Activated B cell treated with CpG ODN at 0.5 μM for 24 hours (primary cell): ENCODE measurements around the gene SH3RF1. TPM values are rescaled to one million over a fixed set of nuclear protein-coding genes. Genes with fewer than 3 reads are reported as not detected.

ENCODE experiments used
- ATAC-seq: fragments of 200-7000 bp; cut with Tn5 transposase; one replicate; pipeline ENCODE4 v1.10.0; 2021; ENCODE audit warnings: low read depth, mild to moderate bottlenecking, moderate library complexity
- CTCF ChIA-PET: fragments of 350-600 bp; sonication (Branson Sonifier 250); formaldehyde crosslinking; loops from one replicate; lab custom pipeline; 2021; ENCODE audit warnings: antibody characterized with exemption; lab: Charles Lee
- POLR2A ChIA-PET: fragments of 350-600 bp; sonication (Branson Sonifier 250); formaldehyde crosslinking; loops from one replicate; lab custom pipeline; 2021; ENCODE audit warnings: antibody characterized with exemption; lab: Charles Lee
- DNase-seq: peaks from one replicate; pipeline ENCODE4 v3.0.0; 2022
- H3K27ac Mint-ChIP-seq: one replicate; pipeline ENCODE4 v1.8.0; 2020; ENCODE audit warnings: mixed read lengths
- H3K27me3 Mint-ChIP-seq: one replicate; pipeline ENCODE4 v1.8.0; 2021; ENCODE audit warnings: mixed read lengths
- H3K36me3 Mint-ChIP-seq: one replicate; pipeline ENCODE4 v1.8.0; 2021; ENCODE audit warnings: low read depth, mixed read lengths
- H3K4me1 Mint-ChIP-seq: one replicate; pipeline ENCODE4 v1.8.0; 2021; ENCODE audit warnings: mixed read lengths
- H3K4me3 Mint-ChIP-seq: one replicate; pipeline ENCODE4 v1.8.0; 2020; ENCODE audit warnings: mild to moderate bottlenecking, mixed read lengths
- H3K9me3 Mint-ChIP-seq: one replicate; pipeline ENCODE4 v1.8.0; 2020; ENCODE audit warnings: mixed read lengths
- intact Hi-C: fragments of 100-400 bp; cut with micrococcal nuclease; formaldehyde crosslinking; loops from one replicate; pipeline ENCODE4 v1.15.1; 2024
- total RNA-seq: library from RNA; stranded (reverse); gene quantifications from 2 replicates; pipeline ENCODE4 v1.2.3, GENCODE V29; 2022
- TF ChIP-seq, protein P1 (sequence below): fragments of 200-600 bp; IDR thresholded peaks from one replicate; pipeline ENCODE4 v1.8.0; 2022; ENCODE audit warnings: antibody characterized with exemption, mild to moderate bottlenecking

The SH3RF1 gene
- total RNA-seq, 1 donor from 2014 or later = 7.1 TPM

DNA sequence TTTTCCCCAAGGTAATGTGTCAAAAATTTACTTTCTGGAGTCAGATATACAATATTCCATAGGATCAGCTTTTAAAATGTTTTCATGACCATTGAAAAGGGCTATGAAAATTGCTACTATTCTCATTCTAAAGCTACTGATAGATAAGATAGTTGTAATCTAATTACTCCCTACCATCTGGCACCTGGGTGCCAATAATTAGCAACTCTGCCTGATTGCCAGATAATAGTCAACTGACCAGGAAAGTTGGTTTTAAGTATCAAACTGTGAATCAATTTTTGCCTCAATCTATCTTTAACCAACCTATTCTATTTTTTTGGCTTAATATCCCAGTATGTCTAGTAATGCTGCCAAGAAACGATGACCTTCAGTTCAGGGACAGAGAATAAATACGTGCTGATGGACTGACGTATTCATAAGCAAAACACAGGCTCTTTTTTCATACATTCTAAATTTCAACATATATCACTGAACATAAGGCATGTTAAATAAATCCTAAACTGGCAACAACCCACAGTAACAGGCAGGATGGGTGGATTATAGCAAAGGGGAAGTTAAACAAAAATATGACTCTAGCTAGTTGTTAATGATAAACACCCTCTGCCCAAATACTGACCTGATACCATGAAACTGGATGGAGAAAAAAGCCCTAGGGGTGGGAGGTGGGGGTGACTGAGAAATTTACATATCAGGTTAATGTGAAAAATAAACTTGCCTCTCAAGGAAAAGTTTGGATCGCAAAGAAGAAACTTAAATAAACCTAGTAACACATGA, 18.2 kb downstream of the SH3RF1 start:
- Mint-ChIP-seq H3K27ac (no peak overlapping the region), H3K36me3 (no peaks in the 10 kb centered on the region), H3K27me3 (no peaks in the 10 kb centered on the region), H3K9me3 (peaks cover 2% of the 10 kb centered on the region), H3K4me1 (peaks cover 4% of the 10 kb centered on the region), H3K4me3 (no peak overlapping the region)
- intact Hi-C loops = loop anchor here (5.0 kb wide), 1 partner anchor 40 kb away; no protein-coding TSS in a partner anchor
- ATAC-seq = no peak
- TF ChIP-seq, protein P1, sequence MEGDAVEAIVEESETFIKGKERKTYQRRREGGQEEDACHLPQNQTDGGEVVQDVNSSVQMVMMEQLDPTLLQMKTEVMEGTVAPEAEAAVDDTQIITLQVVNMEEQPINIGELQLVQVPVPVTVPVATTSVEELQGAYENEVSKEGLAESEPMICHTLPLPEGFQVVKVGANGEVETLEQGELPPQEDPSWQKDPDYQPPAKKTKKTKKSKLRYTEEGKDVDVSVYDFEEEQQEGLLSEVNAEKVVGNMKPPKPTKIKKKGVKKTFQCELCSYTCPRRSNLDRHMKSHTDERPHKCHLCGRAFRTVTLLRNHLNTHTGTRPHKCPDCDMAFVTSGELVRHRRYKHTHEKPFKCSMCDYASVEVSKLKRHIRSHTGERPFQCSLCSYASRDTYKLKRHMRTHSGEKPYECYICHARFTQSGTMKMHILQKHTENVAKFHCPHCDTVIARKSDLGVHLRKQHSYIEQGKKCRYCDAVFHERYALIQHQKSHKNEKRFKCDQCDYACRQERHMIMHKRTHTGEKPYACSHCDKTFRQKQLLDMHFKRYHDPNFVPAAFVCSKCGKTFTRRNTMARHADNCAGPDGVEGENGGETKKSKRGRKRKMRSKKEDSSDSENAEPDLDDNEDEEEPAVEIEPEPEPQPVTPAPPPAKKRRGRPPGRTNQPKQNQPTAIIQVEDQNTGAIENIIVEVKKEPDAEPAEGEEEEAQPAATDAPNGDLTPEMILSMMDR = no peak
- POLR2A ChIA-PET = no interaction called here
- CTCF ChIA-PET = interaction anchor here (0.8 kb wide), 1 partner anchor 15 kb away, joined by 3 read pairs; no protein-coding TSS in a partner anchor
- DNase-seq = no peak

DNA sequence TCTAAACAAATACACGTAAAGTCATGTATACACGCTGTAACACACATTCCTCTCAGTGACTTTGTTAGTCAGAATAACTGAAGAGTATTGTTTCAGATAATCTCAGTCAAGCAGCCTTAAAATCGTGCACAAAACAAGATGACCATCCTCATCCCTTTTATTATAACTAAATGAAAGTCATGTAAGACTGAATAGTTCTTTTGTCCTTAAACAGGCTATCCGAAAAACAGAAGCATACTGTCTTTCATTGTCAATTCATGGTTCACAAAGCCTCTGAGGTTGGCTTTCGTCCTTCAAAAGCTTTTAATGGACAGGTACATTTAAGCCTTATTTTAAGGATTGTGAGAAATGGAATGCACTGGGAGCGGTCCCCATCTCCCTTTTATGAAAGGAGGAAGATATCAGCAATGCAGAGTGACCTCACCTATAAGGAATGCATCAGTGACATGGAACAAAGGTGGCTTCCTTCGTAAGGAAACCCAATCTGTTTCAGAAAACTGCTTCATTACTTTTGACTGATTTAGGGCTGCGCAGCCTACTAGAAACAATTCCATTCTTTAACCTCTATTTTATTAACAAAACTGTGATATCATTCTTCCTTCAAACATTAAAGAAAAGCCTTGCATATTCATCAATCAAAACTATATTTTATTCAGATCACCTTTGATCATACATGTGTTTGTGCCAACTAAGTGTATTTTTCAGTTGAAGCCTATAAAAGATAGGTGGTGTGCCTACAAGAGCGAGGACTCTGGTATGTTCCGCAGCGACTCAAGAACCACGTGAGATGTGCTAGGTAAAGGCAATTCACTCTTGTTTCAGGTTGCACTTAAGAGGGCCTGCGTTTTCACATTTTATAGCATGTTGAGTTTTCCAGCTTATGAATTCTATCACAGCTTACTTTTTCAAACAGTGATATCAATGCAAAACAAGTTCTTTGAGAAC, 19.2 kb downstream of the SH3RF1 start:
- intact Hi-C loops = loop anchor here (5.0 kb wide), 1 partner anchor 39 kb away; no protein-coding TSS in a partner anchor
- Mint-ChIP-seq H3K4me1 (peaks cover 4% of the 10 kb centered on the region), H3K36me3 (no peaks in the 10 kb centered on the region), H3K27me3 (no peaks in the 10 kb centered on the region), H3K9me3 (peaks cover 2% of the 10 kb centered on the region), H3K27ac (no peak overlapping the region), H3K4me3 (no peak overlapping the region)
- ATAC-seq (no peak), DNase-seq (no peak)
- ChIA-PET CTCF (no interaction called here), POLR2A (no interaction called here)
- TF ChIP-seq, protein P1 = no peak

DNA sequence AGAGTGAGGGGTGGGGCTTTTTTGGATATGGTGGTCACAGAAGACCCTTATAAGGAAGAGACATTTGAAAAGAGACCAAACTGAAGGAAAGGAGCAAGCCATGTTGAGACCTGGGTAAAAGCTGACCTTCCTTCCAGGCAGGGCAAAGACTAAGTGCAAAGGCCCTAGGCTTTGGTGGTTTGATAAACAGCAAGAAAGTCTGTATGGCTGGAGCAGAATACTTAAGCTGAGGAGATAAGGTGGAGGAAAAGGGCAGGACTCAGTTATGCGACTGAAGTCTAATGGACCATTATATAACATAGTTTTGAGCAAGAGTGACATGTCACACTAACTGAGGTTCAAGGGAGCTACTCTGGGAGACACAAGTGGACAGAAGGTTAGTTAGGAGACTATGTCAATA, 20.0 kb downstream of the SH3RF1 start:
- H3K4me1 Mint-ChIP-seq = peaks cover 11% of the 10 kb centered on the region
- peaks cover 2% of the 10 kb centered on the region for H3K9me3 Mint-ChIP-seq
- TF ChIP-seq, protein P1 = no peak
- ChIA-PET POLR2A (no interaction called here), CTCF (no interaction called here)
- no peak overlapping the region for H3K27ac Mint-ChIP-seq
- H3K27me3 Mint-ChIP-seq = no peaks in the 10 kb centered on the region
- no peak for ATAC-seq
- H3K36me3 Mint-ChIP-seq = no peaks in the 10 kb centered on the region
- no peak overlapping the region for H3K4me3 Mint-ChIP-seq
- intact Hi-C loops = loop anchor here (5.0 kb wide), 1 partner anchor 38 kb away; no protein-coding TSS in a partner anchor
- DNase-seq = no peak

DNA sequence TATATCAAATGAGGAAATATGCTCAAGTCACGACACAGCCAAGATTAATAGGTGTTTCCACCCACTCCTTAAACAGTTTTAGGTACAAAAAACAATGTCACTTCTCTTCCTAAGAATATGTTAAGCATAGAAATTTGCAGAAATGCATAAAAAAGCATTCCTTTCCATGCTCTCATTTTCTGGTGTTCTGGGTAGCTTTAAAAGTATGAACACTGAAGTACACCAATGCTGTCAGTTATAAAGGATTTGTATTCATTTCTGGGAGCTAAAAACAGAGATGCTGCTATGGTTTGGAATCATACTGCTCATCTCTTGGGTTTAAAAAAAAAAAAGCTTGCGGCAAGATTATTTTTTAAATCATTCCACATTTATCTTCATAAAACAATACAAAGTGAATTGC, 20.8 kb downstream of the SH3RF1 start:
- peaks cover 18% of the 10 kb centered on the region for H3K4me1 Mint-ChIP-seq
- H3K9me3 Mint-ChIP-seq = peaks cover 2% of the 10 kb centered on the region
- DNase-seq (no peak), ATAC-seq (no peak)
- ChIA-PET POLR2A (no interaction called here), CTCF (no interaction called here)
- TF ChIP-seq, protein P1 = no peak
- no peaks in the 10 kb centered on the region for H3K36me3 Mint-ChIP-seq
- H3K27ac Mint-ChIP-seq = no peak overlapping the region
- intact Hi-C loops = loop anchor here (5.0 kb wide), 1 partner anchor 38 kb away; no protein-coding TSS in a partner anchor
- H3K4me3 Mint-ChIP-seq = no peak overlapping the region
- no peaks in the 10 kb centered on the region for H3K27me3 Mint-ChIP-seq
